HG03064 (cell line): ENCODE measurements around the gene PPHLN1.
"Not testable (repeated sequence)": the region's sequence is repeated elsewhere in the genome, so short reads cannot be mapped to it uniquely, and the experiment has no call there.

Experiments used
- ATAC-seq: cut with Tn5 transposase; IDR thresholded peaks from one replicate; pipeline ENCODE4 v1.9.1; 2021; ENCODE audit warnings: low read depth; ENCODE audit not compliant: unreplicated experiment

The PPHLN1 gene

DNA sequence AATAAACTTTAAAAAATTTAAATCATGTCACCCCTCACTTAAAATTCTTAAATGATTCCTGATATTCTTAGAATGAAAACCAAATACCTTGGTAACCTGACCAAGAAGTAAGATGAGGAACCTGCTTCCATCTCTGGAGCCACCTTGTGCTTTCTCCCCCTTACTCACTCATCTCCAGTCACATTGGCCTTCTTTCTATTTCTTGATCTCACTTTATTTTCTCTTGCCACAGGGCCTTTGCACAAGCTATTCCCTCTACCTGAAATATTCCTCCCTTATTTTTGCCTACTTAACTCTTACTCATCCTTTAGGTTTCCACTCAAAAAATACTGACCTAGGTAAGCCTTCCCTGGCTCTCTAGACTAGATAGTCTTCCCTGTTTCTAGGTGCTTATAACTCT, 5.2 kb upstream of the PPHLN1 start:
- no peak for ATAC-seq

DNA sequence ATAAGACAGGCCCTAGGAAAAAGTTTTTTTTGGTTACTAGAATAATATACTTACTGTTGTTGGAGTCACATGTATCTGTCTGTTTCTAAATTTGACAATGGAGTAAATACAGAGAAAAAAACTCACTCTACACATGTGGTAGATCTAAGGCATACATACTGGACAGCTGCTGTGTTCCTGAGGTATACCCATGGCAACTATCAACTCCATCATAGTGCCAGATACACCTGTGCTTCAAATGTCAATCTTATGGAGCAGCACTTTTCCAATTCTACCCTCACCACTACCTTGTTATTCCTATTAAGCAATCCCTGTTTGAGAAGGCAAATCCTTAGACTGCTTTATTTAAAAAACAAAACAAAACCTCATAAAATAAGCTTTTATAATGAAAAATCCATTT, 3.4 kb upstream of the PPHLN1 start:
- ATAC-seq, result no peak

GRCh38 chr12:42323856-42324255, 2.1 kb upstream of the PPHLN1 start:
- ATAC-seq, result no peak

GRCh38 chr12:42325326-42325652, 678 bp upstream of the PPHLN1 start:
- ATAC-seq, result no peak

GRCh38 chr12:42326541-42327226, 717 bp downstream of the PPHLN1 start:
- ATAC-seq, result peak; percentile 20

DNA sequence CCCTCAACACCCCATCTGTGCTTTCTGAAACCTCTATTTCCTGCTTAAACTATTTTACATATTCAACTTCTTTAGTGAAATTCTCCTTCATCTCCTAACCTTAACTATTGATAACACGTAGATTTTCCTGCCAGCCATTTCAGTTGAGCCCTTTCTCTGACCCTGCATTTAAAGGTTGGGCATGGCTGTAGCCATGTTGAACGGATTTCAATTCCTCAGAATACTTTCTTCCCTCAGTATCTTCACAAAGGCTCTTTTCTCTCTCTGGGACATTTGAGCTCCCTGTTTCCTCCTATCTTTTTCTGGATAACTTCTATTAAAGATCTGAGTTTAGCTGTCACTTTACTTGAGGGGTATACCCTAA, 1.2 kb downstream of the PPHLN1 start:
- no peak for ATAC-seq

- ATAC-seq, result not testable (repeated sequence)
These were observed 4.1 kb downstream of the PPHLN1 start for GRCh38 chr12:42330097-42330496.

- ATAC-seq, result peak; percentile 68
These were observed 6.6 kb downstream of the PPHLN1 start for GRCh38 chr12:42332301-42333285.

GRCh38 chr12:42336286-42336685, 10.3 kb downstream of the PPHLN1 start:
- no peak for ATAC-seq

DNA sequence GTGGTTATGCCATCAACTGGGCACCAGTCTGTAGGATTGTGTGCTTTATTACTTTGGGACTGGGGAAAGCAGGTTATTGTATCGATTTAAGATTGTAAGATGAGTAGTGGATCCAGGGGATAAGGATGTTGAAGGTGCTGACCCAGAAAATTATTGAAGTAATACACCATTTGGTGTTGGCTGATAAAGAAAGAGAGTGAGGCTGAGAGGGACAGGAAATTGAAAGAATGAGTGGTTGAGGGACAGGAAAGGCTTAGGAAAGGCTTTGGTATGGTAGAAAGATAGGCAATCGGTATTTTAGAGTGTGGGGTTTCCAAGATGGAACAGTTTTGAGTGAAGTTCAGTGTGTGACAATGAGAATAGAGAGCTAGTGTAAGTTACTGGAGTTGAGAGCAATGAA, 12.3 kb downstream of the PPHLN1 start:
- ATAC-seq, result no peak

- ATAC-seq, result no peak
These were observed 16.1 kb downstream of the PPHLN1 start for GRCh38 chr12:42342028-42342427.

DNA sequence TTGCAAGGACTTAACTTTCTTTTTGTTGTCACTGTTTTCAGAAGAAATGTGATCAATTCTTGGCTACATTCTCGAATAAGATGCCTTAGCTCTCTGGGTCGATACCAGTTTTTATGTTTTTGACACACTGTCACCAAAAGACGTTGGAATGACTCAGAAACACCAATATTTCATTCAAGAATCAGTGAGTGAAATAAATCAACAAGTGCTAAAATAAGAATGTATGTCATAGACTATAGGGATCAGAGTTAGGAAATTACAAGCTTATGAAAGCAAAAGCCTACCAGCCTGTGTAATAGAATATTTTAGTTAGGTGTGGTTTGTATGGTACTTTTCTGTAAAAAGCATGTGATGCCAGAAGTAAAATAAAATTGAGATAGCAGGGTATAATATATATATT, 17.8 kb downstream of the PPHLN1 start:
- no peak for ATAC-seq

GRCh38 chr12:42346403-42347002, 20.5 kb downstream of the PPHLN1 start:
- no peak for ATAC-seq

- not testable (repeated sequence) for ATAC-seq
These were observed 23.4 kb downstream of the PPHLN1 start for GRCh38 chr12:42349119-42350020.

- not testable (repeated sequence) for ATAC-seq
These were observed 24.0 kb downstream of the PPHLN1 start for GRCh38 chr12:42350021-42350407.

DNA sequence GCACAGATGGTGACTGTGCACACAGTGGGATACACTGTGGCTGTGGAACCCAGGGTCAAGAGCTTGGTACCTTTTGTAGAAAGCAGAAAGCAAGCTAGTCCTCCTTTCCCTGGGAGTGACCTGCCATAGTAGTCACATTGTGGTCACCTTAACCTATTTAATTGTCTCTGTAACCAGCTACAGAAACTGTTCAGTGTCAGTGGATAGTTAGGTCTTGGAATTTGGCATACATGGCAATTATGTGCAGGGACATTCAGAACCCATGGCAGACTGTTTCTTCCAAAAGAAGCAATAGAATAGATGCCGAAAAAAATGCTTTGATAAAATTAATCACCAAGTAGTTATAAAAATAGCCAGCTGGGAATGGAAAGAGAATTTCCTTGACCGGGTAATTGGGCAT, 30.4 kb downstream of the PPHLN1 start:
- ATAC-seq, result no peak

DNA sequence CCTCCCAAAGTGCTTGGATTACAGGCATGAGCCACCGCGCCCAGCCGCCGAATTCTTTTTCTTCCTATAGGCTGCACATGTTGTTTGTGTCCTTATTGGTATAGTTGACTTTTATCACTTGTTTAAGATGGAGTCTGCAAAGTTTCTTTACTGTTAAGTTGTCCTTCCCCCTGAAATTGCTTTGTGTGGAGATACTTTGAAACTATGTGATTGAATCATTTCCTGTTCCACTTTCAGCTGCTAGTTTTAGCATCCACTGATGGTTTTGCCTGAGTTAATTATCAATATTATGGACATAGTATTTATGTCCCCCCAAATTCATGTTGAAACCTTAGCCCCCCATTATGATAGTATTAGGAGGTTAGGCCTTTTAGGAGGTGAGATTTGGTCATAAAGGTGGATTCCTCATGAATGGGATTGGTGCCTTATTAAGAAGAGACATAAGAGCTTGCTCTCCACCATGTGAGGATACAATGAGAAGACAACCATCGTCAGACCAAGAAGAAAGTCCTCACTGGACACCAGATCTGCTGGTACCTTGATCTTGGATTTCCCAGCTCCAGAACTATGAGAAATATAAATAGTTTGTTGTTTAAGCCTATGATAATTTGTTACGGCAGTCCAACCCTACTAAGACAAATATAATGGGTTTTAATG, 34.9 kb downstream of the PPHLN1 start:
- ATAC-seq, result peak; percentile 71

DNA sequence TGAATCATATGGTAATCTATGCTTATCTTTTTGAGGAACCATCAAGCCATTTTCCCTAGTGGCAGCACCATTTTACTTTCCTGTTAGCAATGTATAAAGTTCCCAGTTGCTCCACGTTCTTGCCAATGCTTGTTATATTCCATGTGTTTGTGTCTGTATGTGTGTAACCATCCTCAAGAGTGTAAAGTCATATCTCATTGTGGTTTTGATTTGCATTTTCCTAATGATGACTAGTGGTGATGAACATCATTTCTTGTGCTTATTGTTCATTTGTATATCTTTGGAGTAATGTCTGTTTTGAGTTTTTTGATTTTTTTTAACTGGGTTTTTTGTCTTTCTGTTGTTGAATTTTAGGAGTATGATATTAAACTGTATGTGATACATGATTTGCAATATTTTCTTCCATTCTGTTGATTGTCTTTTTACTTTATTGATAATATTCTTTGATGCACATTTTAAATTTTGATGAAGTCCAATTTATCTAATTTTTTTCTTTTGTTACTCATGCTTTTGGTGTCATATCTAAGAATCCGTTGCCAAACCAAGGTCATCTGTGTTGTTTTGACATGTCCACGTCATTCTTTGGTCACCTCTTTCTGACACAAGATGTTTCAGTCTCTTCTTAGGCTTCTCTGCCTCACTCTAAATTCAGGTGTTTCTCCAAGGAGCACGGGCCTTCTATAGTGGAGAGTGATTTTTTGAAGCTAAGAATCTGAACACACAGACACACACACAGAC, 36.1 kb downstream of the PPHLN1 start:
- no peak for ATAC-seq

- no peak for ATAC-seq
These were observed 36.8 kb downstream of the PPHLN1 start for GRCh38 chr12:42362647-42363260.
